HCT116 (cell line): ENCODE results near the gene F11R. TPM values are rescaled to one million over a fixed set of nuclear protein-coding genes. Genes with fewer than 3 reads are reported as not detected.
A peak's percentile ranks its signal among the peaks of the same experiment; 100 is the strongest.

Experiments
- ATAC-seq: fragments of 200-7000 bp; cut with Tn5 transposase; 2 replicates; pipeline ENCODE4 v1.9.1; 2020; ENCODE audit warnings: mild to moderate bottlenecking, moderate library complexity
- BruUV-seq: library from RNA; stranded (reverse); fragments of 400-500 nt; replicated peaks from 2 replicates; lab custom pipeline; 2021; lab: Mats Ljungman, UMichigan
- CTCF ChIA-PET: fragments of 300-600 bp; sonication (Branson Sonifier 250); formaldehyde crosslinking; loops from one replicate; lab custom pipeline; 2021; ENCODE audit warnings: antibody characterized with exemption; lab: Charles Lee
- POLR2A ChIA-PET: fragments of 300-600, 350-600 bp; sonication (Branson Sonifier 250); formaldehyde crosslinking; loops from one replicate; lab custom pipeline; 2021; ENCODE audit warnings: antibody characterized with exemption; lab: Charles Lee
- RAD21 ChIA-PET, 2 experiments: fragments of 300-600 bp; sonication (Branson Sonifier 250); formaldehyde crosslinking; loops; one replicate each; lab custom pipeline; 2023; ENCODE audit warnings: low total read pairs in 2 of 2; ENCODE audit not compliant: uncharacterized antibody in 2 of 2, unreplicated experiment in 2 of 2, low non-redundant PET in 1 of 2; lab: Charles Lee
- DNase-seq: peaks from one replicate; pipeline ENCODE4 v3.0.0-alpha.2; 2010; ENCODE audit warnings: low read depth, low spot score
- H2AFZ ChIP-seq: fragments of 200-600 bp; shearing (Covaris generic), sonication (generic); 2 replicates; pipeline ENCODE4 v1.6.1; 2017; ENCODE audit warnings: low read depth, mixed run types, mixed read lengths, antibody characterized with exemption, low read length; ENCODE audit not compliant: poor library complexity, severe bottlenecking
- H3K27ac ChIP-seq: 2 replicates; pipeline ENCODE4 v1.5.1; 2012; ENCODE audit warnings: low read depth, low read length
- H3K27me3 ChIP-seq: fragments of 200-600 bp; sonication (generic); 2 replicates; pipeline ENCODE4 v1.6.1; 2016; ENCODE audit warnings: mixed run types, low read length, mixed read lengths; ENCODE audit not compliant: insufficient read depth
- H3K36me3 ChIP-seq, 2 experiments: fragments of 200-500 bp in 1 of 2; fragments of 200-600 bp in 1 of 2; sonication (Bioruptor generic) in 1 of 2; sonication (generic) in 1 of 2; 2 replicates each; pipeline versions ENCODE4 v1.5.1 to v1.6.1; 2014 to 2016; ENCODE audit warnings: low read length in 2 of 2, inconsistent platforms in 1 of 2, mixed read lengths in 1 of 2, mixed run types in 1 of 2; ENCODE audit not compliant: insufficient read depth in 2 of 2, control insufficient read depth in 1 of 2
- H3K4me1 ChIP-seq, 2 experiments: fragments of 200-600 bp in 1 of 2; sonication (generic) in 1 of 2; 2 replicates each; pipeline versions ENCODE4 v1.5.1 to v1.6.1; 2012 to 2017; ENCODE audit warnings: low read length in 2 of 2, inconsistent platforms in 1 of 2, mild to moderate bottlenecking in 1 of 2, mixed read lengths in 1 of 2, mixed run types in 1 of 2, moderate library complexity in 1 of 2; ENCODE audit not compliant: insufficient read depth in 2 of 2, control insufficient read depth in 1 of 2
- H3K4me2 ChIP-seq: fragments of 200-600 bp; sonication (generic); 2 replicates; pipeline ENCODE4 v1.6.1; 2017; ENCODE audit warnings: mixed run types, low read length, mixed read lengths
- H3K4me3 ChIP-seq, 2 experiments: fragments of 200-600 bp in 1 of 2; sonication (generic) in 1 of 2; replicated peaks in 1 of 2; 2 replicates each; pipeline ENCODE4 v1.5.1; 2011 to 2016; ENCODE audit warnings: low read length in 2 of 2, control low read depth in 1 of 2, low read depth in 1 of 2, mild to moderate bottlenecking in 1 of 2, mixed read lengths in 1 of 2, mixed run types in 1 of 2
- H3K79me2 ChIP-seq: fragments of 200-600 bp; sonication (generic); 2 replicates; pipeline ENCODE4 v1.6.1; 2017; ENCODE audit warnings: mild to moderate bottlenecking, mixed run types, low read length, moderate library complexity, mixed read lengths; ENCODE audit not compliant: insufficient read depth
- H3K9ac ChIP-seq: fragments of 200-600 bp; sonication (generic); 2 replicates; pipeline ENCODE4 v1.6.1; 2016; ENCODE audit warnings: low read length, mixed read lengths
- H3K9me2 ChIP-seq: fragments of 200-600 bp; sonication (generic), shearing (Covaris generic); 2 replicates; pipeline ENCODE4 v1.6.1; 2017; ENCODE audit warnings: mixed run types, mild to moderate bottlenecking, moderate library complexity; ENCODE audit not compliant: insufficient read depth
- H3K9me3 ChIP-seq, 2 experiments: fragments of 200-500 bp in 1 of 2; fragments of 200-600 bp in 1 of 2; sonication (Bioruptor generic) in 1 of 2; sonication (generic) in 1 of 2; 2 replicates each; pipeline ENCODE4 v1.6.1; 2014 to 2017; ENCODE audit warnings: low read length in 2 of 2, mixed read lengths in 2 of 2, inconsistent platforms in 1 of 2, low read depth in 1 of 2, mild to moderate bottlenecking in 1 of 2, mixed run types in 1 of 2, moderate library complexity in 1 of 2; ENCODE audit not compliant: control insufficient read depth in 1 of 2, insufficient read depth in 1 of 2
- H4K20me1 ChIP-seq: fragments of 200-600 bp; sonication (generic), shearing (Covaris generic); 2 replicates; pipeline ENCODE4 v1.6.1; 2017; ENCODE audit warnings: mixed run types, mild to moderate bottlenecking, moderate library complexity; ENCODE audit not compliant: insufficient read depth
- ATF3 ChIP-seq: IDR thresholded peaks from 2 replicates; pipeline ENCODE4 v1.6.1; 2012
- CTCF ChIP-seq, 3 experiments: fragments of 200-600 bp in 1 of 3; sonication (generic) in 1 of 3; IDR thresholded peaks in 2 of 3; conservative IDR thresholded peaks in 1 of 3; 2 replicates each; pipeline ENCODE4 v1.5.1; 2012 to 2017; ENCODE audit warnings: low read depth in 2 of 3, low read length in 2 of 3, antibody characterized with exemption in 1 of 3, borderline replicate concordance in 1 of 3, control low read depth in 1 of 3, mild to moderate bottlenecking in 1 of 3, mixed read lengths in 1 of 3, mixed run types in 1 of 3, moderate library complexity in 1 of 3; ENCODE audit not compliant: insufficient read depth in 1 of 3
- ELF1 ChIP-seq: IDR thresholded peaks from 2 replicates; pipeline ENCODE4 v1.6.1; 2012; ENCODE audit warnings: low read depth, borderline replicate concordance
- FOSL1 ChIP-seq: IDR thresholded peaks from 2 replicates; pipeline ENCODE4 v1.6.1; 2012; ENCODE audit warnings: low read depth
- POLR2A ChIP-seq: IDR thresholded peaks from 2 replicates; pipeline ENCODE4 v1.7.0; 2011; ENCODE audit warnings: borderline replicate concordance; ENCODE audit not compliant: insufficient read depth, insufficient read length; ENCODE audit errors: extremely low read depth
- POLR2AphosphoS5 ChIP-seq: IDR thresholded peaks from 2 replicates; pipeline ENCODE4 v1.6.1; 2011; ENCODE audit warnings: mild to moderate bottlenecking, low read depth, low read length, moderate library complexity
- SIN3A ChIP-seq: IDR thresholded peaks from 2 replicates; pipeline ENCODE4 v1.6.1; 2012; ENCODE audit warnings: low read depth
- SP1 ChIP-seq: IDR thresholded peaks from 2 replicates; pipeline ENCODE4 v1.6.1; 2012; ENCODE audit warnings: low read depth
- SRF ChIP-seq: IDR thresholded peaks from 2 replicates; pipeline ENCODE4 v1.6.1; 2012; ENCODE audit warnings: low read depth
- ZFX ChIP-seq: fragments of 450-650 bp; IDR thresholded peaks from 2 replicates; pipeline ENCODE4 v1.6.1; 2017
- ZNF274 ChIP-seq: fragments of 200-500 bp; sonication (Bioruptor generic); IDR thresholded peaks from 2 replicates; pipeline ENCODE4 v1.6.1; 2014; ENCODE audit warnings: mild to moderate bottlenecking, low read depth, low read length, inconsistent platforms
- intact Hi-C: fragments of 100-400 bp; cut with micrococcal nuclease; formaldehyde crosslinking; loops from 2 replicates; pipeline ENCODE4 v1.10.0; 2022
- total RNA-seq: library from RNA; stranded (reverse); gene quantifications from one replicate; pipeline ENCODE4 v1.2.1, GENCODE V29; 2021; ENCODE audit not compliant: unreplicated experiment
- TF ChIP-seq, protein P1 (sequence below): IDR thresholded peaks from 2 replicates; pipeline ENCODE4 v1.6.1; 2012

The F11R gene
- total RNA-seq, 1 experiment from 2014 or later: 86.7 TPM

DNA sequence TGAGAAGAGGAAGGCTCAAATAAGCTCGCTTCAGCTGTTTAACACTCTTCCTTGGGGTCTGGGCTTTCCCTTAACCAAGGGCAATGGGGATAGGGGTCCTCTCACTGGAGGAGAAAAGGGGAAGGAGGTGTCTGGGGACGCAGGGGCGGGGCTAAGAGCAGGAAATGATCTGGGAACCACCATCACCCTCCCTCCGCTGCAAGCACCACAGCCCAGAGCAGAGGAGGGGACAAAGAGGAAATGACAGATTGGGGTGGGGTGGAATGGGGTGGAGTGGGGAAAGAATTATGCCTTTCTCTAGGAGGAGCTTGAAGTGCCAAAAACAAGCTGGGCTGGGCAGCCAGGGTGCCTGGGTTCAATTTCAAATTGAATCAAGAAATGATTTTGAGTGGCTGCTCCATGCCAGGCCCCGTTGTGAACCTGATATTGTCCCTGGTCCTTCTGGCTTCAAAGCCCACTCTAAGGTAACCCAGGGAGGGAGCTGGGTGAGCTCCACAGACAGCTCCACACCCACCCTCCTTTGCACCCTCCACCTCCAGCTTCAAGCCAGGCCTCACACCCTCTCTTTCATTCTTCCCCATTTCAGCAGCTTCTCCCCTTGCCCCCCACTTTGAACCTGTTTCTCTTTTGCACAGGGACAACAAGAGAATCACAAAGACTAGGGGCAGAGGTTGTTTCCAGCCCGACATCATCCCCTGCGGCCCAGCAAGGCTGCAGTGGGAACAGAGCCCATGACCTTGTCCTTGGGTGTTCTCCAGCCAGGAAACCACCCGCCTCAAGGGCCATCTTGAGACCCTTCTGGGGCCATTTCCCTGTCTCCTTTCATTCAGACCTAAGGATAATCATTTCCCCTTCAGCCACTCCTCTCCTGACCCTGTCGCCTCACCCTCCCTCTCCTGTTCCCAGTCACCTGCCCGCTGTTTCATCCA lies 47.6 kb upstream of the F11R start:
- no peaks in the 10 kb centered on the region for H4K20me1 ChIP-seq
- POLR2A ChIA-PET: no interaction called here
- H3K9ac ChIP-seq: no peak overlapping the region
- BruUV-seq: no TSS peak
- H3K27me3 ChIP-seq: no peaks in the 10 kb centered on the region
- peak; percentile 39; the same call in 1 of the 2 replicates for ATAC-seq
- no peaks in the 10 kb centered on the region for H3K36me3 ChIP-seq
- no peak overlapping the region for H3K27ac ChIP-seq
- peaks cover 0 to 22% of the 10 kb centered on the region in 2 experiments; a peak in 1 of 4 replicates for H3K4me1 ChIP-seq
- DNase-seq: no peak
- RAD21 ChIA-PET: no interaction called here
- no peaks in the 10 kb centered on the region for H3K9me3 ChIP-seq
- H3K9me2 ChIP-seq: no peaks in the 10 kb centered on the region
- TF ChIP-seq CTCF (IDR thresholded peaks at IDR 0.05 in 2 of 3, conservative IDR thresholded peaks at IDR 0.05 in 1 of 3; ENCODE audit: borderline replicate concordance in 1 of 3, insufficient read depth in 1 of 3, low read depth in 2 of 3, low read length in 2 of 3): no peak
- TF ChIP-seq SIN3A: no peak
- TF ChIP-seq ATF3: no peak
- no peak for TF ChIP-seq SRF
- TF ChIP-seq, all 23 proteins: peak for 0
- H3K4me2 ChIP-seq: no peak overlapping the region
- no peak overlapping the region for H3K4me3 ChIP-seq
- no peak overlapping the region for H2AFZ ChIP-seq
- CTCF ChIA-PET: no interaction called here
- H3K79me2 ChIP-seq: no peaks in the 10 kb centered on the region
- intact Hi-C loops: no loop called here

DNA sequence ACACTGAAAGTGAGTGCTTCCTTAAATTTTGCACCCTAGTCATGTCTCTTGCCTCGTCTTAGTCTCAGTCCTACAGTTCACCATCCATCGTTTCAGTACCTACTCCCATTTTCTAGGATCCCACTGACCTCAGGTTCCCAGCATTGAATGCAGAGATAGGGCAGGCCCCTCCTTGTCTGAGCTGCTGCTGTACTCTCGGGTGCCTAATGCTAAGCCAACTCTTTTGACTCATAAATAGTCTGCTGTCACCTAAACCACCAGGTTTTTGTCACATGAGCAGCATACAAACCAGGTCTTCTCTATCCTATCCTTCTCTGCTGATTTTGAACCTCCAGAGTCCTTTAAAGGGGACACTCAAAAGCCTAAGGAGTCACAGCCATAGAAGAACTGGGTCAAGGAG lies 45.7 kb upstream of the F11R start:
- no peak for ATAC-seq
- ChIA-PET RAD21 (no interaction called here), POLR2A (no interaction called here), CTCF (no interaction called here)
- no peak for DNase-seq
- Histone ChIP-seq H3K4me2 (no peak overlapping the region), H3K4me3 (no peak overlapping the region), H3K36me3 (no peaks in the 10 kb centered on the region), H3K9ac (no peak overlapping the region), H3K9me3 (no peaks in the 10 kb centered on the region), H3K27ac (no peak overlapping the region), H4K20me1 (no peaks in the 10 kb centered on the region), H3K9me2 (no peaks in the 10 kb centered on the region), H3K79me2 (no peaks in the 10 kb centered on the region), H3K4me1 (peaks cover 0 to 14% of the 10 kb centered on the region in 2 experiments; a peak in 1 of 4 replicates), H3K27me3 (no peaks in the 10 kb centered on the region), H2AFZ (no peak overlapping the region)
- BruUV-seq: no TSS peak
- intact Hi-C loops: no loop called here
- TF ChIP-seq, protein P1, sequence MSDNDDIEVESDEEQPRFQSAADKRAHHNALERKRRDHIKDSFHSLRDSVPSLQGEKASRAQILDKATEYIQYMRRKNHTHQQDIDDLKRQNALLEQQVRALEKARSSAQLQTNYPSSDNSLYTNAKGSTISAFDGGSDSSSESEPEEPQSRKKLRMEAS: no peak
- TF ChIP-seq ELF1: no peak
- TF ChIP-seq POLR2A: no peak
- no peak for TF ChIP-seq POLR2AphosphoS5
- TF ChIP-seq CTCF (IDR thresholded peaks at IDR 0.05 in 2 of 3, conservative IDR thresholded peaks at IDR 0.05 in 1 of 3; ENCODE audit: borderline replicate concordance in 1 of 3, insufficient read depth in 1 of 3, low read depth in 2 of 3, low read length in 2 of 3): no peak
- no peak for TF ChIP-seq ZNF274
- TF ChIP-seq FOSL1: no peak
- no peak for TF ChIP-seq ZFX
- no peak for TF ChIP-seq SP1
